Measurements from ENCODE around the gene UTP4.

DNA sequence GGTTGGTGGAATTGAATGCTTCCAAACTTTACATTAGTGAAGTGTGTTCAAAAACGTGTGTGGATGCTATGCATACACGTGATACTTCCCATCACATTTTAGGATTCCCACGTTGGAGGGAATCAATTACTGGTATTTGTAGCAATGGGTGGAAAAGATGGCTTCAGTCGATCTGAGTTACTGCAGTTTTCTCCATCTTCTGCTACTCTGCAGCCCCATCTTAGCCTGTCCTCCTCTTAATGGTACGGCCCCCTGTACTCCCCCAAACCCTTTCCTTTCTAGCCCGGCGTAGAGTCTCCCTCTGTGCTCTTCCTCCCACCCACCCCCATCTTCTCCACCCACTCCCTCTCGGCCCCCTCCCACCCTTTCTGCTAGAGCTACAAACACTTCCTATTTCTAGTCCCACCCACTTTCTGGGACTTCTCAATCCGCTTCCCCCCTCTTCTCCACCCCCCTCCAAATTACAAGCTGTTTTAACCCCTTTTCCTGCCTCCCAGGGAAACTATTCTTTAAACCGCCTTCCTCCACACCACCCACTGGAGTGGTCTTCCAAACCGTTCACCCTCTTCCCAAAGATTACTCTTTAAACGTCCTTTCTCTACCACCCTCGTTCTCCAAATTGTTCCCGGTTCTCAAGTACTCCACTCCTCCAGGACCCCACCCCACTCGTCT is 1.1 kb upstream of the UTP4 start:
- TF ChIP-seq, protein P1, sequence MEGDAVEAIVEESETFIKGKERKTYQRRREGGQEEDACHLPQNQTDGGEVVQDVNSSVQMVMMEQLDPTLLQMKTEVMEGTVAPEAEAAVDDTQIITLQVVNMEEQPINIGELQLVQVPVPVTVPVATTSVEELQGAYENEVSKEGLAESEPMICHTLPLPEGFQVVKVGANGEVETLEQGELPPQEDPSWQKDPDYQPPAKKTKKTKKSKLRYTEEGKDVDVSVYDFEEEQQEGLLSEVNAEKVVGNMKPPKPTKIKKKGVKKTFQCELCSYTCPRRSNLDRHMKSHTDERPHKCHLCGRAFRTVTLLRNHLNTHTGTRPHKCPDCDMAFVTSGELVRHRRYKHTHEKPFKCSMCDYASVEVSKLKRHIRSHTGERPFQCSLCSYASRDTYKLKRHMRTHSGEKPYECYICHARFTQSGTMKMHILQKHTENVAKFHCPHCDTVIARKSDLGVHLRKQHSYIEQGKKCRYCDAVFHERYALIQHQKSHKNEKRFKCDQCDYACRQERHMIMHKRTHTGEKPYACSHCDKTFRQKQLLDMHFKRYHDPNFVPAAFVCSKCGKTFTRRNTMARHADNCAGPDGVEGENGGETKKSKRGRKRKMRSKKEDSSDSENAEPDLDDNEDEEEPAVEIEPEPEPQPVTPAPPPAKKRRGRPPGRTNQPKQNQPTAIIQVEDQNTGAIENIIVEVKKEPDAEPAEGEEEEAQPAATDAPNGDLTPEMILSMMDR (IDR thresholded peaks at IDR 0.05; ENCODE audit: low read depth, low read length, poor library complexity, severe bottlenecking): no peak
- no peak for TF ChIP-seq EZH2phosphoT487 (IDR thresholded peaks at IDR 0.05; ENCODE audit: borderline replicate concordance, low read length)
